Measurements from ENCODE around the gene DENND6B.
"Not testable (repeated sequence)": the region's sequence is repeated elsewhere in the genome, so short reads cannot be mapped to it uniquely, and the experiment has no call there.

Gene DENND6B

DNA sequence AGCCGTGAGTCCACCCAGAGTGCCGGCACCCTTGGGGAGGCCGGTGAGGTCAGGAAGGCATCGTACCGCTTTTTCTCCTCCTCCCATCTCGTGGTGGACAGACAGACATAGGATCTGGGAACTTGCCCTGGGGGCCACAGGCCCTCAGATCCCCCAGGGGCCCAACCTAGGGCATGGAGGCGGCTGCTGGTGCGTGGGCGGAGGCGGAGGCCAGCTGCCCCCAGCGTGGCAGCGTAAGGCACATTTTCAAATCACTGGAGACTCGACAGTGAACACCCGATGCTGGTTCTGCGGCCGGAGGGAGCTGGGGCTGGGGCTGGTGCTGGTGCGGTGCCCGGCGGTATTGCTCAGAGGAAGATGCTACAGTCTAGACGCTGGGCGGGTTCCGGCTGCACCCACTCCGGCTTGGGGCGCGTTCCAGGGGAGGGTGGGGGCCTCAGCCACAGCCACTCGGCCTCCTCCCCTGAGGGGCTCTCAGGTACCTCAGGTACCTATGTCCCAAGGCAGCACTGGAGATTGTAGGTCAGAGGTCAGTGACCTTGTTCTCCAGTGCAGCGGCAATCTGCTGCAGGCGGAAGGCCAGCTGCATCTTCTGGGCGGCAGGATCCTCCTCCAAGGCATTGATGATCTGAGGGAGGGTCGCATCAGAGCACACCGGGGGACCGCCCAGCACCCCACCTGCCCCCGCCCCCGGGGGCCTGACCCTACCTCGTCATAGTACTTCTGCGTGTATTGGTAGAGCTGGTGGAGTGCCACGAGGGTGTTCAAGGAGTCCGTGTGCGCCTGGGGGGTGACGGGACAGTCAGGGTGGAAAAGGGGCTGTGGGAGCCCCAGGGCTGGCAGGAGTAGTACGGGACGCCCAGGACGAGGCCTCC, 51.4 kb downstream of the DENND6B start:
- no peak for TF ChIP-seq ZNF274 (IDR thresholded peaks at IDR 0.05; ENCODE audit: low read depth, low read length)
- no peak overlapping the region for H3K4me3 ChIP-seq (ENCODE audit: low read length)

DNA sequence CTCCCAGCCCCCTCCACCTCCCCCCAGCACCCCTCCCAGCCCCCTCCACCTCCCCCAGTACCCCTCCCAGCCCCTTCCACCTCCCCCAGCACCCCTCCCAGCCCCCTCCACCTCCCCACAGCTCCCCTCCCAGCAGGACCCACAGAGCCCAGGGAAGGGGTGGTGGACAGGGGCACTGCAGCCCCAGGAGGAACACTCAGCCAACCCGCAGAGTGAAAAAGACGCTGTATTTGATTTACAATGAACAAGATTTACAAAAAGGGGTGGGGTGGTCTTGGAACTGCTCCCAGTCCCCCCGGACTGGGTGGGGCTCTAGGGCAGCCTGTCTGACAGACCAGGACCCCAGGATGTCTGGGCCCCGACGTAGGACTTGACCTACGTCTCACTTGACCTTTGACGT, 52.0 kb downstream of the DENND6B start:
- no peak for TF ChIP-seq ZNF274 (IDR thresholded peaks at IDR 0.05; ENCODE audit: low read depth, low read length)
- H3K4me3 ChIP-seq (ENCODE audit: low read length) = no peak overlapping the region

- no peak overlapping the region for H3K4me3 ChIP-seq (ENCODE audit: low read length)
- no peak for TF ChIP-seq ZNF274 (IDR thresholded peaks at IDR 0.05; ENCODE audit: low read depth, low read length)
Observed at GRCh38 chr22:50274311-50274710, 52.5 kb downstream of the DENND6B start.

DNA sequence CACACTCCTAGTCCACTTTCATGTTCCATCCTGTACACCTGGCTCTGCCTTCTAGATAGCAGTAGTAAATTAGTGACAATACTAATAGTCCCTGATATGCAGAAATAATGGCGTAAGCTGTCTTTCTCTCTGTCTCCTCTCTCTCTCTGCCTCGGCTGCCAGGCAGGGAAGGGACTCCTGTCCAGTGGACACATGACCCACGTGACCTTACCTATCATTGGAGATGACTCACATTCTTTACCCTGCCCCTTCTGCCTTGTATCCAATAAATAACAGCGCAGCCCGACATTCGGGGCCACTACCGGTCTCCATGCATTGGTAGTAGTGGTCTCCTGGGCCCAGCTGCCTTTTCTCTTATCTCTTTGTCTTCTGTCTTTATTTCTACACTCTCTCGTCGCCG, 53.0 kb downstream of the DENND6B start:
- H3K4me3 ChIP-seq (ENCODE audit: low read length) = not testable (repeated sequence)

GRCh38 chr22:50273352-50273751, 53.5 kb downstream of the DENND6B start:
- H3K4me3 ChIP-seq (ENCODE audit: low read length) = not testable (repeated sequence)

DNA sequence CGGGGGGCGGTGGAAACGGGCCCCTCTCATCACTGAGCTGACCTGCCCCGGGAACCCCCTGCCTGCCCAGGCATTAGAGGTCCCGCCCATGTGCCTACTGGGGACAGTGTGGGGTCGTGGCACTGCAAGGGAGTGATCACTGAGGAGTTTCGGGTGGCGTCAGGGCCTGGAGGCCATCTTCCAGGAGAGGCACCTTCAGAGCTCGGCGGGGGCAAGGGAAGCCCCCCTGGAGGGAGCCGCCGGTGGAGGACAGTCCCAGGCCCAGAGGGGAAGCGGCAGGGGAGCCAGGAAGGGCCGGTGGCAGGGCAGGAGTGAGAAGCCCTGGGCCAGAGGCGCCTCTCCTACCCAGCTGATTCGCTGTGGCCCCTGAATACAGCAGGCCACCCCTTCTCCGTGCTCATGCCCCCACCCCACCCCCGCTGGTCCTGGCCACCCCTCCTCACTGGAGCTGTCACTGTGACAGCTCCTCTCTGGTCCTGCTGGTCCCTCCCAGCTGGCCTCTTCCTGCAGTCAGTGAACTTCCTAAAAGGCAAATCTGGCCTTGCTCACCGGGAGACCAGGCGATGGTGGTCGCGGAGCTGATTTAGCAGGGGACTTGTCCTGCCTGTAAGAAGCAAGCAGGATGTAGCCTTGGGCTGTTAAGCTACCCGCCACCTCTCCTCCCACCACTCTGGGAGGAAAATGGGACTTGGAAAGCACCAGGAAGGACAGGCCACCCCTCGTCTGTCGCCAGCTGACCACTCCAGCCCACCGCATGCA, 54.6 kb downstream of the DENND6B start:
- no peak overlapping the region for H3K4me3 ChIP-seq (ENCODE audit: low read length)
- TF ChIP-seq ZNF274 (IDR thresholded peaks at IDR 0.05; ENCODE audit: low read depth, low read length) = no peak

GRCh38 chr22:50271519-50271970, 55.3 kb downstream of the DENND6B start:
- peak overlapping the region; percentile 68; the same call in 1 of the 2 replicates for H3K4me3 ChIP-seq (ENCODE audit: low read length)
- TF ChIP-seq ZNF274 (IDR thresholded peaks at IDR 0.05; ENCODE audit: low read depth, low read length) = no peak

DNA sequence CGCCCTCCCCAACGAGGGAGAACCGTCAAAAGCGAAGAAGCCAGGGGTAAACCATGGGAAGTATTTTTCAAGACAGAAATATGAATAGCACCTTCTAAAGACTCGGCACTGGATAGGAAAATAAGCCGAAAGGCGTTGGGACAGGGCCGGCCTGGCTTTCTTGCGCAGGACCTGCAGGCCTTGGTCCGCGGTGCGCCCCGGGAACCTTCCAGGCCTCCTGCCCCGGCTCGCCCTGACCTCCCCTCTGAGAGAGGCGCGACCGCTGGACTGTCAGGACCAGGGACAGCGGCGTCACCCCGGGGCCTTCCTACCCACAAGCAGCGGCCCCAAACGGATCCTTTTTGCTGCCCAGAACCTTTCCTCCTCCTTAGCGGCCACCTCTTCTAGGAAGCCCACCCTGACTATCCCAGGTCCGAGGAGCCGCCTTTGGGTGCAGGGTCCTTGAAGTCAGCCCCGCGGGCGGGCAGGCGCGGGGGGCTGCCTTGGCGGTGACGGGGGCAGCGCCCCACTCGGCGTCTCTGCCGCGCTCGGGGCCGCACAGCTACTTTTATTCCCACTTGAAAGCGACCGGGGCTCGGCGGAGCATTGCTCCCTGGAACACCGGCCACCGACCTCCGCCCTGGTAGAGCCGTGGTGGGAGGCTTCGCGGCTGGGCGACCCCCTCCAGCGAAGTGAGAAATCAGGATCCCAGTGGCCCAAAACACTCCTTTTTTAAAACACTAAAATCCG, 56.0 kb downstream of the DENND6B start:
- H3K4me3 ChIP-seq (ENCODE audit: low read length) = peak overlapping the region; percentile 68
- no peak for TF ChIP-seq ZNF274 (IDR thresholded peaks at IDR 0.05; ENCODE audit: low read depth, low read length)

- H3K4me3 ChIP-seq (ENCODE audit: low read length) = peak within 1 kb of the TSS; percentile 68
- TF ChIP-seq ZNF274 (IDR thresholded peaks at IDR 0.05; ENCODE audit: low read depth, low read length) = no peak
Observed at GRCh38 chr22:50269970-50270665, 56.7 kb downstream of the DENND6B start, which contains the start of gene MAPK11. MAPK11 (minus strand) TSS chr22:50270380; CDS start chr22:50270292, 88 bp downstream.

DNA sequence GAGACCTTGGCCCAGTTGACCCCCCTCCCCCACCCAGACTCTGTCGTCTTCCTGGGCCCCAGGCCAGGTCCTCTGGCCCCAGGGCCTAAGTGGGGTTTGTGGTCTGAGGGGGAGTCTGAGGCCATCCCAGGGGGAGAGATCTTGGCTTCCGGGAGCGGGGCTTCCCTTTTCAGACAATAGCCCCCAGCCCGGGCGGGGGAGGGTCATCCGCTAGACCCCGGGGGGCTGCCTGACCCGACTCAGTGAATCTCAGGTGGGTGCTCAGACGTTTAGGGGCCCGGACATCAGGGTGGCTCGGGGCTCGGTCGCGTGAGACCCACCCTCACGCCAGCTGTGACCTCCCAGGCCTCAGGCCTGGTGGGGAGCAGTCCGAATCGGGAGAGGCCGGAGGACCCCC, 57.2 kb downstream of the DENND6B start:
- H3K4me3 ChIP-seq (ENCODE audit: low read length) = peak overlapping the region; percentile 50; the same call in 1 of the 2 replicates
- no peak for TF ChIP-seq ZNF274 (IDR thresholded peaks at IDR 0.05; ENCODE audit: low read depth, low read length)

DNA sequence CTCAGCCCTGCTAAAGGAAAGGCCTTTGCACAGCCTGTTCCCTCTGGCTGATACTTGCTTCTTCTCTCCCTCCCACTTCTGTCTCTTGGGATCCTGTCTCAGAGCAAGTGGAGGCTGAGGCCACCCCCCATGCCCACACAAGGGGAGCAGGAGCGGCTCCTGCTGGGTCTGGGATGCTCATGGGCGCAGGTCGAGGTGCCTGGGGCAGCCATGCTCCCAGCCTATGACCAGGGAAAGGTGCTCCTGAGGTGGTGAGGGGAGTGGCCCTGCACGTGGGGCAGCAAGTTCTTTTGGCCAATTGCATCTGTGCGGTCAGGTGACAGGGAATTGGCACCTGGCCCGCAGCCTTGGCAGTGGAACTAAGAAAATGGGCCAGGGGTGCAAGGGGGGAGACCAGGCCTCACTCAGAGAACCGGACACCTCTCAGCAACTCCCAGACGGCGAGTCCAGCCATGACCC, 58.1 kb downstream of the DENND6B start:
- no peak for TF ChIP-seq ZNF274 (IDR thresholded peaks at IDR 0.05; ENCODE audit: low read depth, low read length)

GRCh38 chr22:50267591-50268390, 59.0 kb downstream of the DENND6B start:
- no peak for TF ChIP-seq ZNF274 (IDR thresholded peaks at IDR 0.05; ENCODE audit: low read depth, low read length)
- H3K4me3 ChIP-seq (ENCODE audit: low read length) = no peak overlapping the region

More for the DNA sequence above, 58.1 kb downstream of the DENND6B start:
- H3K4me3 ChIP-seq (ENCODE audit: low read length) = no peak overlapping the region

GRCh38 chr22:50266994-50267393, 59.8 kb downstream of the DENND6B start:
- TF ChIP-seq ZNF274 (IDR thresholded peaks at IDR 0.05; ENCODE audit: low read depth, low read length) = no peak
- H3K4me3 ChIP-seq (ENCODE audit: low read length) = no peak overlapping the region

Measured in GM08714 (cell line).